Measurements from ENCODE around the gene CCNK. TPM values are rescaled to one million over a fixed set of nuclear protein-coding genes. Genes with fewer than 3 reads are reported as not detected.

CCNK gene
- total RNA-seq, 1 donor from 2014 or later, result 21.9 TPM

DNA sequence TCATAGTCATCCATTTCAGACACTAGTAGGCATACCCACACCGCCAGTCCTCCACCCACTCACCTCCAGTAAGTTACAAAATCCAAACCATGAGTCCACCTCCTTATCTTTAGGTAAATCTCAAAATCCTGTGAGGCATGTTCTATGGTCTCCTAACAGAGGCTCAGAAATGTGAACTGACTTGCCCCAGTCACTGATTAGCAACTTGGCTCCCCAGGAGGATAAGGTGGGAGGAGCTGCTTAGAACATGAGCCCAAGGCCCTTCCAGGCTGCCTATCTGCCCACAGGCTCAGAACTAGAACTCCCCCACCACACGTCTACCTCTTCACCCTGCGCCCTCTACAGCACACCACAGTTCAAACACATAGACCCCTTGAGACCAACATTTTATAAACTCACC is 20.4 kb upstream of the CCNK start:
- H3K4me3 ChIP-seq (ENCODE audit: low read depth, low read length), result no peak overlapping the region
- no peaks in the 10 kb centered on the region for H3K36me3 ChIP-seq (ENCODE audit: control insufficient read depth, insufficient read depth, low read length)
- H3K27me3 ChIP-seq (ENCODE audit: control insufficient read depth, insufficient read depth, low read length), result no peaks in the 10 kb centered on the region
- DNase-seq (ENCODE audit: low read depth), result no peak
- TF ChIP-seq, protein P1, sequence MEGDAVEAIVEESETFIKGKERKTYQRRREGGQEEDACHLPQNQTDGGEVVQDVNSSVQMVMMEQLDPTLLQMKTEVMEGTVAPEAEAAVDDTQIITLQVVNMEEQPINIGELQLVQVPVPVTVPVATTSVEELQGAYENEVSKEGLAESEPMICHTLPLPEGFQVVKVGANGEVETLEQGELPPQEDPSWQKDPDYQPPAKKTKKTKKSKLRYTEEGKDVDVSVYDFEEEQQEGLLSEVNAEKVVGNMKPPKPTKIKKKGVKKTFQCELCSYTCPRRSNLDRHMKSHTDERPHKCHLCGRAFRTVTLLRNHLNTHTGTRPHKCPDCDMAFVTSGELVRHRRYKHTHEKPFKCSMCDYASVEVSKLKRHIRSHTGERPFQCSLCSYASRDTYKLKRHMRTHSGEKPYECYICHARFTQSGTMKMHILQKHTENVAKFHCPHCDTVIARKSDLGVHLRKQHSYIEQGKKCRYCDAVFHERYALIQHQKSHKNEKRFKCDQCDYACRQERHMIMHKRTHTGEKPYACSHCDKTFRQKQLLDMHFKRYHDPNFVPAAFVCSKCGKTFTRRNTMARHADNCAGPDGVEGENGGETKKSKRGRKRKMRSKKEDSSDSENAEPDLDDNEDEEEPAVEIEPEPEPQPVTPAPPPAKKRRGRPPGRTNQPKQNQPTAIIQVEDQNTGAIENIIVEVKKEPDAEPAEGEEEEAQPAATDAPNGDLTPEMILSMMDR (IDR thresholded peaks at IDR 0.05; ENCODE audit: insufficient read depth, low read length, poor library complexity, severe bottlenecking), result no peak

DNA sequence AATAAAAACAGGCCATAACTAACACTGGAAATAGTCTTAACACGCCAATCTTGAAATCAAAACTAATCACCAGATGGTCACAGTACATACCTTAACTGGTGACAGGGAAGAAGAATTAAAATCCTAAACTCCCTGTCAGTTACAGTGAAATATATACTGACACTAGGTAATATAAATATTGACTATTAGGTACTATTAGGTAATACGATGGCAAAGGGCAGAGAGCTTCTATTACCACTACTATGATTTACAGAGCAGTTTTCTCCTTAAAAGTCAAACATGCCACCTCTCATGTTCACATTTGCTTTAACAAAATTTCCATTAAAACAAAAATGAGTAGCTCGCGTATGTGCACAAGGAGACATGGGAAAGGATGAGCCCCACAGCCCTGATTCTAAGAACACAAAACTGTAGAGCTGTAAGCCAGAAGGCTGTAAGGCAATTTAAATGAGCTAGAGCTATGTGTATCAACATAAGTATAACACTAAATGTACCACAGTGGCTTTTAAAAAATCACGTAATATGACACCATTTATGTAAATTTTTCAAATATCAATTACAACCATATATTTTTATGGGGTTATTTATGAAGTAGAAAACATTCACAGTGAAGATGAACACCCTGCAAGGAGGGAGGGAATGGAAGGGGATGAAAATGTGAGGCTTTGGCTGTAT is 19.7 kb upstream of the CCNK start:
- H3K36me3 ChIP-seq (ENCODE audit: control insufficient read depth, insufficient read depth, low read length), result no peaks in the 10 kb centered on the region
- TF ChIP-seq, protein P1 (IDR thresholded peaks at IDR 0.05; ENCODE audit: insufficient read depth, low read length, poor library complexity, severe bottlenecking), result no peak
- no peaks in the 10 kb centered on the region for H3K27me3 ChIP-seq (ENCODE audit: control insufficient read depth, insufficient read depth, low read length)
- H3K4me3 ChIP-seq (ENCODE audit: low read depth, low read length), result no peak overlapping the region
- DNase-seq (ENCODE audit: low read depth), result no peak

DNA sequence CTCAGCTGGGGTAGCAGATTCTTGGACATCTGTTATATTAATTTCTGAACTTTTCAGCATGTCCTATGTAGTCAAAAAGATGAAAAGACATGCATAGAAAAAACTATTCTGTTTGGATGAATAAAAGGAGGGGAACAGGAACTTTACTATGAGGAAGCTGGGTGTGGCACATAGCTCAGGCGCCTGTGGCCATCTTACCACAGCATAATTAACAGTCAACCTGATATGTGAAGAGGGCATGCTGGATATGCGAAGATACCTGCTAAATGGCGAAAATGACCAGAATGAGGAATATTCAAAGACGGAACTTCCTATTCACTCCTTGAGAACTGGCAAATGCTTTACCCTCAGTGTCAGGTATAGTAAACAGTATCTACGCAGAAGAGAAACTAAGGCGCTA is 19.0 kb upstream of the CCNK start:
- TF ChIP-seq, protein P1 (IDR thresholded peaks at IDR 0.05; ENCODE audit: insufficient read depth, low read length, poor library complexity, severe bottlenecking), result no peak
- Histone ChIP-seq H3K4me3 (ENCODE audit: low read depth, low read length) (no peak overlapping the region), H3K36me3 (ENCODE audit: control insufficient read depth, insufficient read depth, low read length) (no peaks in the 10 kb centered on the region), H3K27me3 (ENCODE audit: control insufficient read depth, insufficient read depth, low read length) (no peaks in the 10 kb centered on the region)
- no peak for DNase-seq (ENCODE audit: low read depth)

DNA sequence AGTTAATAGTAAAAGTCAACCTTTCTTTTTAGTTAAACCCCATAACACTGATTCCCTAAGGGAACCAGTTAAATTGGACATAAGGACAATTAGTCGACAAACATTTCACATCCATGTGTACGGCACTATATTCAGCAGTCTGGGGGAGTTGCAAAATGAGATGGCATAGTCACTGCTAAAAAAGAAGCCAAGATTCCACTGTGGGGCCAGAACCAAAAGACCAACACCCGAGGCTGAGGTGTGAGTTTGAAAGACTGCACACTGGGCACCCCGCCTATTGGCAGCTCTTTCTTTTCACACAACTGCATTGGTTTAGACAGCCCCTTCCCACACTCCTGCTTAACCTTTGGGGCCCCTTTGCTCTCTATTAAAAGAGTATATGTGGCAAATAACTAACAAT is 17.2 kb upstream of the CCNK start:
- Histone ChIP-seq H3K36me3 (ENCODE audit: control insufficient read depth, insufficient read depth, low read length) (no peaks in the 10 kb centered on the region), H3K27me3 (ENCODE audit: control insufficient read depth, insufficient read depth, low read length) (no peaks in the 10 kb centered on the region), H3K4me3 (ENCODE audit: low read depth, low read length) (no peak overlapping the region)
- TF ChIP-seq, protein P1 (IDR thresholded peaks at IDR 0.05; ENCODE audit: insufficient read depth, low read length, poor library complexity, severe bottlenecking), result no peak
- DNase-seq (ENCODE audit: low read depth), result no peak

DNA sequence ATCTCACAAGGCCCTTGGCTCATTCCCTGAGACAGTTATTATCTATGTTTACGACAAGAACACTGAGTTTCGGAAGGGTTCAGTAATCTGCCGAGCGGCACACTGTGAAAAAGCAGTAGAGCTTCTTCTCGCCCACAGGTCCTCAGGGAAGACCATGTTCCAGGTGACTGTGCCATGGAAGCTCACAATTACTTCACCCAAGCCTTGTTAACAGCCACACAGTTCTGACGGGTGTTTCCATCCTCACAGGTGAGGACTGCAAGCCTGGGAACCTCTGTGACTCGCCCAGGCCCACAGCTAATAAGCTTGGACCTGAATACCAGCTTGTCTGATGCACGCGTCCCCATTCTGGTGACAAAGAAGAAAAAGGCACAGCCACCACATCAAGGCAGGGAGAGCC is 15.9 kb upstream of the CCNK start:
- no peak overlapping the region for H3K4me3 ChIP-seq (ENCODE audit: low read depth, low read length)
- H3K36me3 ChIP-seq (ENCODE audit: control insufficient read depth, insufficient read depth, low read length), result no peaks in the 10 kb centered on the region
- TF ChIP-seq, protein P1 (IDR thresholded peaks at IDR 0.05; ENCODE audit: insufficient read depth, low read length, poor library complexity, severe bottlenecking), result no peak
- DNase-seq (ENCODE audit: low read depth), result no peak
- no peaks in the 10 kb centered on the region for H3K27me3 ChIP-seq (ENCODE audit: control insufficient read depth, insufficient read depth, low read length)

DNA sequence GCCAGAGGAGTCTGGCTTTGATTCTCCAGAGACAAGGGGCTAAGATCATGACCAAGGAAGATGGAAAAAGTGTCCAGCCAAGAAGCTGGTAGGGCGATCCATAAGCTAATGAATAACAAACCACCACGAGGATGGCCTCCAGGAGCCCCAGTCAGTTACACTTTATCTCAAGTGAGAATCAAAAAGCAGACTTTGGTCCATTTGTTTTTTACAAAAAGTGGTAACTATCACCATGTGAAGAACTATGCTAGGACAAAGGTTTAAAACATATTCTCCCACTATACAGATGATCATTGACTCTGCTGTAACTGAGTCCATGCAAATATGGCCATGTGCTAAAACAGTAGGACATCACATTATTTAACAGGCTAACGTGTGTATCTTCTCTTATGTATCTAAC is 14.5 kb upstream of the CCNK start:
- TF ChIP-seq, protein P1 (IDR thresholded peaks at IDR 0.05; ENCODE audit: insufficient read depth, low read length, poor library complexity, severe bottlenecking), result no peak
- DNase-seq (ENCODE audit: low read depth), result no peak
- Histone ChIP-seq H3K4me3 (ENCODE audit: low read depth, low read length) (no peak overlapping the region), H3K36me3 (ENCODE audit: control insufficient read depth, insufficient read depth, low read length) (no peaks in the 10 kb centered on the region), H3K27me3 (ENCODE audit: control insufficient read depth, insufficient read depth, low read length) (no peaks in the 10 kb centered on the region)

Data from kidney epithelial cell (primary cell).